ENCODE measurements around the gene PSMB3.

The PSMB3 gene

GRCh38 chr17:38751808-38752307, 683 bp upstream of the PSMB3 start (continued):
- no peak for TF ChIP-seq AEBP2 (tag by site-specific recombination; IDR thresholded peaks at IDR 0.05; ENCODE audit: borderline replicate concordance)
- peak; percentile 90 for TF ChIP-seq ZBTB8A (tag by site-specific recombination; IDR thresholded peaks at IDR 0.05)
- no peak for TF ChIP-seq ZNF560 (tag by site-specific recombination; IDR thresholded peaks at IDR 0.05; ENCODE audit: borderline replicate concordance)
- TF ChIP-seq ZNF645 (tag by site-specific recombination; IDR thresholded peaks at IDR 0.05) = no peak; the same call in 1 of the 2 replicates
- TF ChIP-seq ZNF518A (tag by site-specific recombination; conservative IDR thresholded peaks at IDR 0.05; ENCODE audit: low read depth) = no peak
- no peak for TF ChIP-seq ZNF791 (tag by site-specific recombination; IDR thresholded peaks at IDR 0.05)
- no peak for TF ChIP-seq HIC1 (tag by site-specific recombination; IDR thresholded peaks at IDR 0.05)
- TF ChIP-seq ZNF623 (tag by site-specific recombination; IDR thresholded peaks at IDR 0.05) = no peak; the same call in 1 of the 2 replicates
- TF ChIP-seq HOXC10 (CRISPR knock-in tag; IDR thresholded peaks at IDR 0.05) = no peak
- TF ChIP-seq REST (tag by site-specific recombination; IDR thresholded peaks at IDR 0.05) = 0 out of 2 replicates have a peak, but pooled peaks have one; percentile 20
- TF ChIP-seq ZEB2 (tag by site-specific recombination; IDR thresholded peaks at IDR 0.05) = peak; percentile 96
- TF ChIP-seq ZNF2 (tag by site-specific recombination; IDR thresholded peaks at IDR 0.05) = peak; percentile 4
- TF ChIP-seq ZNF26 (tag by site-specific recombination; IDR thresholded peaks at IDR 0.05) = no peak
- TF ChIP-seq SCRT1 (tag by site-specific recombination; IDR thresholded peaks at IDR 0.05; ENCODE audit: borderline replicate concordance) = no peak
- TF ChIP-seq ZNF530 (tag by site-specific recombination; IDR thresholded peaks at IDR 0.05; ENCODE audit: low read depth) = no peak
- peak; percentile 48; the same call in 1 of the 2 replicates for TF ChIP-seq GFI1B (tag by site-specific recombination; IDR thresholded peaks at IDR 0.05)
- no peak for TF ChIP-seq ZNF184 (tag by site-specific recombination; IDR thresholded peaks at IDR 0.05)
- no peak for TF ChIP-seq ZNF596 (tag by site-specific recombination; IDR thresholded peaks at IDR 0.05)
- TF ChIP-seq INSM2 (tag by site-specific recombination; IDR thresholded peaks at IDR 0.05) = peak; percentile 0; the same call in 1 of the 2 replicates
- TF ChIP-seq ZNF366 (tag by site-specific recombination; conservative IDR thresholded peaks at IDR 0.05) = peak; percentile 87
- no peak for TF ChIP-seq ZNF133 (tag by site-specific recombination; IDR thresholded peaks at IDR 0.05)
- TF ChIP-seq ZNF830 (tag by site-specific recombination; IDR thresholded peaks at IDR 0.05; ENCODE audit: low read depth) = no peak
- TF ChIP-seq ZSCAN30 (tag by site-specific recombination; IDR thresholded peaks at IDR 0.05) = peak; percentile 40; the same call in 1 of the 2 replicates

Data from HEK293 (cell line).